HG03025 (cell line): ENCODE results near the gene LONRF2.

Source experiments
- ATAC-seq: cut with Tn5 transposase; IDR thresholded peaks from one replicate; pipeline ENCODE4 v1.9.1; 2021; ENCODE audit warnings: mild to moderate bottlenecking, moderate library complexity; ENCODE audit not compliant: unreplicated experiment, low FRiP score

Gene LONRF2

DNA sequence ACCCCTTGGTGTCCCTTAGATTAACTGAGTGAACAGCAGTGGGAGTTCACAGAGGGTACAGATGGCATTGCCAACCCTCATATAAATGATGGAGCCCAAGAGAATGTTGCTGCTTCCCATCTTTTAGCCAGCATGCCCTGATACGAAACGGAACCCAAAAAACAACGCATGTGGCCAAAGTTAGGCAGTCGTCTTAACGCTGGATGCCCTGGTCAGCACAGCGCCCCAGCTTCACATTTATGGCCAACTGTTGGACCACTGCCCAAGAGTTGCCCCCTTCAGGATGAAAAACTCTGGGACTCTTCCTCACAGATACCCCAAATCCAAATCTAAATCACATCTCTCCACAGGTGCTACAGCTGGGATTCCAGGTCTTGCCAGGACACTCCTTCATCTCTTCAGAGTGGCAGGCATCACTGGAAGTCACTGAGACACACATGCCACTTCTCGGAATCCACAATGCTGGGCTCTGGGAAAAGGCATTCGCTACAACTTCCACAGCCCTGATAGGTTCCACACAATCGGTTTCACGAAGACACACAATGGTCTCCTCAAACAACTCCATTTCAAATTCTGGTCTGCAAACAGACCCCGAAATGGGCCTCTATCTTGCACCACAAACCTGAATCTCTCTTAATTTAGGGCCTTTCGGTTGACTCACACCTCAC is 44.6 kb downstream of the LONRF2 start:
- no peak for ATAC-seq

- no peak for ATAC-seq
These were observed 45.6 kb downstream of the LONRF2 start for GRCh38 chr2:100276716-100277115.

DNA sequence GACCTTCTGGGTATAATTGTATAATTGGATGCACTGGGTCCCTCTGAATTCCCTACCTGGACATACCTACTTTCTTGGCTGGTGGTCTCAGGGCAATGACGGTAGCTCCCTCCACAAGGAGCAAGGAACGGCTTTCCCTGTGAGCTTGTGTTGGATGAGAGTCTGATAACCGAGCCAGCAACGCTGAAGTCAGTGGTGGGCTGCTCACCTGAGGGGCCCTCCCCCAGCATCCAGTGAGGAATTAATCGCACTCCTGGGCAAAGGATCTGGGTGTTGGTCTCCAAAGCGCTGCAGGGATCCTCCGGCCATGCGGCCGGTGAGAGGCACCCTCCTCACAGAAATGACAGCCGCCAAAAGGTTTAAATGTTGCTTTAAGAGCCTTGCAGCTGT is 47.1 kb downstream of the LONRF2 start:
- no peak for ATAC-seq

- no peak for ATAC-seq
These were observed 47.6 kb downstream of the LONRF2 start for GRCh38 chr2:100274566-100275199.

GRCh38 chr2:100274076-100274475 is 48.2 kb downstream of the LONRF2 start:
- ATAC-seq: no peak

DNA sequence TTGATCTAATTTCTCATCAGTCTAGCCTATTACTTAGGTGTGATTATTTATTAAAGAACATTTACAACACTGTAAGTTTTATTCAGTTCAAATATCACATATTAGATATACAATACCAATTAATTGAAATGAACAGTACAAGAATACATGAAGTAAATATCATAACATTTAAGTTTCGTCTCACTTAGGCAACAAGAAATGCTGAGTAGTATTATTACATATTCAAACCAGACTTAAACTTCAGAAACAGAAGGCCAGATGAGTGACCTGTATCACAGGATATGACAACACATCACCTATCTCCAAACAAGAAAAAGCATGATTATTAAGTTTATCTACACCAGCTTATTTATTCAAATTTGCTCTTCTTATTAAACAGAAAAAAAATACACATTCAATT is 48.9 kb downstream of the LONRF2 start:
- ATAC-seq: no peak

DNA sequence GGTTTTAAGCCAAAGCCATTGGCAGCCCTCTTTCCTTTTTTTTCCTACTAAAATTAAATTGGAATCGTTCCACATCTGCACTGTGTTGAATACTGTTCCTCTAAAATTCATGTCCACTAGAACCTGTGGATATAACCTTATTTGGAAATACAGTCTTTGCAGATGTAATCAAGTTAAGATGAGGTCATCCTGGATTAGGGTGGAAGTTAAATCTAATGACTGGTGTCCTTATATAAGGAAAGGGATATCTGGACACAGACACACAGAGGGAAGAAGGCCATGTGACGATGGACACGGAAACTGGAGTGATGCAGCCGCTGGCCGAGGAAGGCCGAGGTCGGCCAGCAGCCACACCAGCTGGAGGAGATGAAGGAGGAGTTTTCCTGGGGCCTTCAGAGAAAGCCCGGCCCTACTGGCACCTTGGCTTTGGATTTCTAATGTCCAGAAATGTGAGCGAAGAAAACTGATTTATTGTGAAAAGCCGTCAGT is 49.4 kb downstream of the LONRF2 start:
- ATAC-seq: no peak

DNA sequence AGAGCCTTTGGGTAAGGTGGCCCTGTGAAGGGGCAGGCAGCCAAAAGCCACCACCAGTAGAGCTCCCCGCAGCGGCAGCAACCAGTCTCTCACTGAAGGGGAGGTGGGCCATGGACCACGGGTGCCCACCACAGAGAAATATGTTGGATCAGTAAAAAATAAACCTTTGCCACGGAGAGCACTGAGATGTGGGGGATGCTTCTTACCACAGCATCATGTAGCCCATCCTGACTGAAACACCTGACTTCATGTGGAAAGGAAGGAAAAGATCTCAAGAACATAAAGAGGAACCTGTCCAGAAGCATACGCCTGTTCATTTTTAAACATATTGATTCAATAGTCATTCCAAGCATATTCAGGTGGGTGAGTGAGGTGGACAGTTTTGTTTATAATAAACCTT is 51.1 kb downstream of the LONRF2 start:
- no peak for ATAC-seq

- ATAC-seq: no peak
These were observed 51.7 kb downstream of the LONRF2 start for GRCh38 chr2:100270381-100271146.

- no peak for ATAC-seq
These were observed 52.4 kb downstream of the LONRF2 start for GRCh38 chr2:100269889-100270288.

- ATAC-seq: no peak
These were observed 53.3 kb downstream of the LONRF2 start for GRCh38 chr2:100268986-100269385.

DNA sequence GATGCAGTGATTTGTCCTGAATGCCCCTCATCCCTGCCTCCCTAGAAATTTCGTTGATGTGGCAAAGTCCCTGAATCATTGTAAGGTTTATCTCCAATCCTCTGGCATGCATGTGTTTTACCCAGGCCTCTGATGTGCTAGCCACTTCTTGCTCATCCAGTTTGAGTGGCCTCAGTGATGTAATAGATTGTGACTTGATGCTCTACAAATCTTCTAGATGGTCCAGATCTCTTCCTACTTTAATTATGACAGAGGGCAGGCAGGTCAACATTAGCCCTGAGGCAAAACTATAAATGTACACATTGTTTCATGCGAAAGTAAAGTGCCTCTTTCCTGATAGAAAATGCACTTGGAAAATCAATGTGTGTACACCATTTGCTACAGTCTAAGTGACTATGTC is 54.5 kb downstream of the LONRF2 start:
- ATAC-seq: no peak

DNA sequence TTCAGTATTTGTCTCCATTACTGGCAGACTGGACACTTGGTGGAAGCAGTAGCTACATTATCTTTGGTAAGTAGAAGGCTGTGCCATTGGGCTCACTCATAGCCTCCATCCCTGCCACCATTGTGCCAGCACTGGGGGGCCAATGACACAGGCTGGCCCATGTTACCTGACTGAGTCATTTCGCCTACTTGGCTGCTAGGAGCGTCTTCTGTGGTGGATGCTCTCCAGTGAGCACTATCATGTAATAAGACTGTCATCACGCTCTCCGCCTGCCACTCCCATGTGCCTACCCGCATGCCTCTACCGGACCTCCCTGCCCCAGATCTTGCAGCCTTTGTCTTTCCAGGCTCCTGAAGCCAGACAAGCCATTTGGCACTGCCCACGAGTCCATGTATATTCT is 56.2 kb downstream of the LONRF2 start:
- ATAC-seq: no peak

- ATAC-seq: no peak
These were observed 57.1 kb downstream of the LONRF2 start for GRCh38 chr2:100265226-100265625.

DNA sequence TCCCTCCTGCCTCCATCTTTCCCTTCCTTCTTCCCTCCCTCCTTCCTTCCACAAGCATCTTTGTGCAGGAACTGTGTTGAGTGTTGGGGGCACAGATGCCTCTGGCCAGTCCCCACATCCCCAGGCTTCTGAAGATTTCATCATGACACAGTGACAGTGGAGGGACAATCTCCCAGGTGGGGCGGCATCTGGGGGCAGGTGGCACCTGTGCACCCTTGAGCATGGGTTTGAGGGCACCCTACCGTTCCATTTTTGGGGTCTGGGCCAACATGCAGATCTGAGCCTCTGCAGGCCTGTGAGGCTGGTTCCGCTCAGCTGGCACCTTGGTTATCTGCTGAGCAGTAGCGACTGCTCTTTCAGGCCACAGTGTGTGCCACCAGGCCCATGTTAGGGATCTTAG is 57.6 kb downstream of the LONRF2 start:
- no peak for ATAC-seq

DNA sequence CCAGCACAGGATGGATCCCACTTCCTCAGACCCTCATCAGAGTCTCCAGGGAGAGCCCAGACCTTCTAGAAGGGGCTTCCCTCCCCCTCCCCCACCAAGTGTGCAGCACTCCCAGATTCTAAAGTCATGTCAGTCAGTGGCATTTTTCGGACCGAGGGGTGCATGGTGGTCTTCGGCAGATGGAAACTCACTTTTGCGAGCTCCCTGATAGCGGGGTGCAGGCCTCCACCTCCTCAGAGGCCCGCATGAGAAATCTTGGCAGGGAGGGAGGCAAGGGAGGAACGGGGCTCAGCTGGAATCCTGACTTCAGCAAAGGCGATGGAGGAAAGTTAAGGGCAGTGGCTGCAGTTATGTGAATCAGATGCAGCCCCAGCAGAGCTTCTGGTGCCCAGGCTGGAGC is 58.2 kb downstream of the LONRF2 start:
- ATAC-seq: no peak

DNA sequence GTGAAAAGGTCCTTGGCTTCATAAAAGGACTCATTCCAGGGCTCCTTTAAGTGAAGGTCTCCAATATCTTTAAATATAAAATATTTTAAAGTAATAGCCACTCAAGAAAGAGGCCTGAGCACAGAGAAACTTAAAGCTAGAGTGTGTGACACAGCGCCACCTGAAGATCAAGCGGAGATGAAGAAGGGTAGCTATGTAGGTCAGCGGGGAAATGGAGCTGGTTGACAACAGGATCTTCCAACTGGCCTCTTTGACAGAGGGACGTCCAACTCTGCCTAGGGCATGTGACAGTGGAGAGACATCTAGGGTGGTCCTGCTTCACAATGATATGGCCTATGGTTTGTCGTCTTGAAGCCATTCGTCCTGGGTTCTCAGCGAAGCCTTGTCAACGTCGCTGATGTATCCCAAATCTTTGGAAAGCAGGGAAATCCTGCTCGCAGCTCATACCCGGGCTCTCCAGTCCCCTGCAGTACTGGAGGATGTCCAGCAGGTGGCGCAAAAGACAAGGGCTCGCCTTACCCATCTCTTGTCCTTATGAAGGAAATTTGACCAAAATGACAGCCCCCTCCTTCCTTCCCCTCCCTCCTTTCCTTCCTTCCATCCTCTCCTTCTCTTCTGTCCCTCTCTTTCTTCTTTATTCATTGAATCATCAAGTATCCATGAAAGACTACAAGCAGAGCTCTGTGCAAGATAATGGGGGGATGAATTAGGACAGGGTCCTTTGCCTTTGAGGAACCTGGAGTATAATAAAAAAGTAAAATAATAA is 59.6 kb downstream of the LONRF2 start:
- no peak for ATAC-seq

GRCh38 chr2:100262046-100262445 is 60.3 kb downstream of the LONRF2 start:
- ATAC-seq: no peak

DNA sequence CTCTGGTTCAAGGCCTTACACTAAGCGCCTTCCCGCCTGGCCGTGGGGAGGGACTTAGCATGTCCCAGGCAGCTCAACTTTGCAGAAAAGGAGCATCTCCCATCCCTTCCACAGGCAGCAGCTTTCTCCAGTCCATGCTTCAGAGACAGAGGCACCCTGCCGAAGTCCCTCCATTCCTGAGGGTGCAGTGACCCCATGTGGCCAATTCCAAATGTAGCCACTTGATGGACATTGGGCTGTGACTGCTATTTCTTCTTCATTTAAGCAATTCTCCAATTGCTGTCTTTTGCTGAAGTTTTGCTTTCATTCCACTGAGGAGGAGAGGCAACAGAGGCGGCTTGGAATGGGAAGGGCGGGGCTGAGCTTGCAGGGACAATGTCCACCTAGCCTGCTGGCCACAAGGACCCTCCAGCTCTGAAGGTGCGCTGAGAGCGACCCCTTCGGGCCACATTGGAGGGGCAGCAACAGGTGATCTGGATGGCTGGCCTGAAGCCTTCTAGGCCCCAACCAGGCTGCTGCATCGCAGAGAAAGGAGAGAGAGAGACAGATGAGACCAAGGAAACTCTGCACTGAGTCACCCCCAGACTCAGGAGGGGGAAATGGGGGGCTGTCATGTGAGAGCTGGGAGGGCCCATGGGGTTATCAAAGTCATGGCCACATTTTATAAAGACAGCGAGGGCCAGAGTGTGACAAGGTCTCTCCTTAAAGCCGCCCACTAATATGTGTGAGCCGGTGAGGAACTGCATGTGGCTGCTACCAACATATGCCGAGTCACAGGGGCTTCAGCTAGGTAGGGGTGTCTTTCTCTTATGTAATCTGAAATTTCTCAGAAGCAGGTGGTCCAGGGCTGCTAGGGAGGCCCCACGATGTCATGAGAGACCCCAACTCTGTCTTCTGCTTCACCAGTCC is 61.3 kb downstream of the LONRF2 start:
- ATAC-seq: no peak

DNA sequence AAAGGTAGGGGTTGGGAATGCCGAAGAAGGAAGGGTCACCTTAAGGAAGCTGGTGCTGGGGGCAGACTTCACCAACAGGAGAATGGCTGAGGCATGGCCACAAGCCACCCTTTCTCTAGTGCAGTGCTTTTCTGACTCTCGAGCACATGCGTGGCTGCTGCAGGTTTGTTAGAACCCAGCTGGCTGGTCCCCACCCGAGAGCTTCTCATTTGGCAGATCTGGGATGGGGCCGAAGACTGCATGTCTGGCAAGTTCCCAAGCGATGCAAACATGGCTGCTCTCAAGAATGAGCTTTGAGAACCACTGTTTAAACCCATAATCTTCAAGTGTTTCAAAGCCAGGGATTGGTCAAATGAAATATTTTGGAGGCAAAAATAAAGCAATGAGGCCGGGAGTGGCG is 63.2 kb downstream of the LONRF2 start:
- no peak for ATAC-seq
